ENCODE results near the gene ETNK1.

Gene ETNK1

DNA sequence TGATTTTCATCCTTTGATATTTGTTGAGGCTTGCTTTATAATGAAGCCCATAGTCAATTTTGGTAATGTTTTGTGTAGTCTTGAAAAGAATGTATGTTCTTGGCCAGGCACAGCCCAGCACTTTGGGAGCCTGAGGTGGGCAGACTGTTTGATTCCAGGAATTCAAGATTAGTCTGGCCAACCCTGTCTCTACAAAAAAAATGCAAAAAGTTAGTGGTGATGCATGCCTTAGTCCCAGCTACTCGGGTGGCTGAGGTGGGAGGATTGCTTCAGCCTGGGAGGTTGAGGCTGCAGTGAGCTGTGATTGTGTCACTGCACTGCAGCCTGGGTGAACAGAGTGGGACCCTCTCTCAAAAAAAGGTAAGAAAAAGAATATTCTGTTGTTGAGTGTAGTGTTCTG, 10.8 kb downstream of the ETNK1 start:
- no peak for DNase-seq

DNA sequence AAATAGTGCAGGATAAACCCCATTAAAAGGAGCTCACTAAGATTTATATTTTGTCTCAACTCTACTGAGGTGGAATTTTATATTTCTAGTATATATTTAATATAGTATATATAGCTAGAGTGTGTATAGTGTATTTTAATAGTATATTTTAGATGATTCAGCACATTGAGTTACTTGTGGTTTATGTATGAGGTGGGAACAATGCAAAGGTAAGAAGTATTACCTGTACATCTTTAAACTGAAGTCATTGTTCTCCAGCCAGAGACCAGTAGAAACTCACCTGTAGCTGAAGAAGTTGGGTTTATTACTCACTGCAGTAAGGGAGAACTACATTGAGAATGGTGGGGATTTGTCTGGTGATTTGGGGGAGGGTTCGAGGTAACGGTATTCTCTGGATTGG, 15.9 kb downstream of the ETNK1 start:
- DNase-seq, result no peak

DNA sequence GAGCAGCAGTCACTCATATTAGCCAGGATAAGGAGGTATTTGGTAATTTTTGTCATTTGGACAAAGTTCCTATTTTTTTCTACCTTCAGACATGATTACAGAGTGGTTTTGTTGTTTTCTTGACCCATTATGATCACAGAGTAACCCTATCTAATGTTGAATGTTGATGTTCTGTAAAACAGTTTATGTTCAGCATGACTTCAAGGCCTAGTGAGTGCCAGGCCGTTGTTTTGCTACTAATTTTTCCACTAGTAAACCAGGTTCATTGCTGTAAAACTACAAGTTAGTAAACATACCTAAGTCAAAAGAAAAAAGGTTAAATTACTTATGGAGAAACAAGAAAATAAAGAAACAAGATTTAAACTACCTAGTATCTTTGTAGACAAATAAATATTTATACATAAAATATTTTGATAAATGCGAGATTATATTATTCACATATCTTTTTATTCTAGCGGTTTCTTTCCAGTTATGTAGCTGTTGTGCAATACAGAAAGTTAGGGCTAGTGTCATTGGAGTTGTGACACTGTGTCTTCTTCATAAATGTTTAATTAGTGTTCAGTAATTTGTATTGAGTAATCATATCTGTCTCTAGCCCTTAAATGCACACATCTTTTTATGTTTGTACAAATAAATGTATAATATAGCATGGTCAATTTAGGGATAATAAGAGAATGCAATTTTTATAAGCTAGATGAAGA, 16.5 kb downstream of the ETNK1 start:
- DNase-seq, result no peak

DNA sequence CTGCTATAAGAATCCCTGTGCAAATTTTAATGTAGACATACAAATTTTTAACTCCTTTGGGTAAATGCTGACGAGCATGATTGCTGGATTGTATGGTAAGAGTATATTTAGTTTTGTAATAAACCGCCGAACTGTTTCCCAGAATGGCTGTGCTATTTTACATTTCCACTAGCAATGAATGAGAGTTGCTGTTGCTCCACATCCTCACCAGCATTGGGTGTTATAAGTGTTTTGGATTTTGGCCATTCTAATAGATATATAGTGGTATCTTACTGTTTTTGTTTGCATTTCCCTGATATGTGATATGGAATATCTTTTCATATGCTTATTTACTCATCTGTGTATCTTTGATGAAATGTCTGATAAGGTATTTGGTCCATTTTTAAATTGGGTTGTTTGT, 23.7 kb downstream of the ETNK1 start:
- DNase-seq, result no peak

DNA sequence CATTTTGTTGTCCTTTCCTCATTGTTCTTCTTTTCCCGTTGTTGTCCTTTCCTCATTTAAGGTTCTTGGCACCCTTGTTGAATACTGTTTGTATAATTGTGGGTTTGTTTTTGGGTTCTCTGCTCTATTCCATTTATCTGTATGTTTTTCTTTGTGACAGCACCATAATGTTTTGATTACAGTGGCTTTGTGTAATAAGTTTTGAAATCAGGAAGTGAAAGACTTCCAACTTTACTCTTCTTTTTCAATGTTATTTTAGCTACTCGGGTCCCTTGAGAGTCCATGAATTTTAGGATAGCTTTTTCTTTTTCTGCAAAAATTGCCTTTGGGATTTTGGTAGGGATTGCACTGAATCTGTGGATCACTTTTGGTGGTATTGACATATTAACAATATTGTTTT, 28.1 kb downstream of the ETNK1 start:
- no peak for DNase-seq

DNA sequence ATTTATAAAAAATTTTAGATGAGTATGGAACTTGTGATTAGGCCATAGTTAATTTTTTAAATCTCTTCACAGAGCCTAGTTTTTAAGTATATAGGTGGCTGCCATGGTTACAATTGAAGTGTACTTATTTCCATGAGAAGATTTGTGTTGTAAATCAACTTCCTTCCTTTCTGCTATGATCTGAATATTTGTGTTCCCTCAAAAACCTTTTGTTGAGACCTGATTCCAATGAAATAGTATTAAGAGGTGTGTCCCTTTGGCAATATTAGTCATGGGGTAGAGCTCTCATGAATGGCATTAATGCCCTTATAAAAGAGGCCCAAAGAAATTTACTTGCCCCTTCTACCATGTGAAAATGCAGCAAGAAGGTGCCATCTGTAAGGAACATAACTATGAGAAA, 28.8 kb downstream of the ETNK1 start:
- DNase-seq, result no peak

DNA sequence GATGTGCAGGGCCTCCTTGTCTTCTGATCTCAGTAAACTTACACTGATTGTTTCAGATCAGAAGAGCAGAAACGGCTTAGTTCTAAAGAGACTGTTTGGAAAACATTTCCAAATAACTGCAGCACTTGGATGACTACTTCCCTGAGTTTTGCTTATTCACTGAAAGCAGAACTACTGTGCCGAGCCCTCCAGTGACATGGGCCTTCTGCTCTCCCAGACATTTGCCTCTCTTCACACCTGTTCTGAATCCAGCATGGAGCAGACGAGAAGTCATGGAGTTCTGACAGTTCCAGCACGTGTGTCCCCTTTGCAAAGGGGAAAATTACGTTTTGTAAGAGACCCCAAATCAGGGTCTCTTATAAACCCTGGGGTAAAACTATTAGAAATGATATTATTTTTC, 31.4 kb downstream of the ETNK1 start:
- no peak for DNase-seq

DNA sequence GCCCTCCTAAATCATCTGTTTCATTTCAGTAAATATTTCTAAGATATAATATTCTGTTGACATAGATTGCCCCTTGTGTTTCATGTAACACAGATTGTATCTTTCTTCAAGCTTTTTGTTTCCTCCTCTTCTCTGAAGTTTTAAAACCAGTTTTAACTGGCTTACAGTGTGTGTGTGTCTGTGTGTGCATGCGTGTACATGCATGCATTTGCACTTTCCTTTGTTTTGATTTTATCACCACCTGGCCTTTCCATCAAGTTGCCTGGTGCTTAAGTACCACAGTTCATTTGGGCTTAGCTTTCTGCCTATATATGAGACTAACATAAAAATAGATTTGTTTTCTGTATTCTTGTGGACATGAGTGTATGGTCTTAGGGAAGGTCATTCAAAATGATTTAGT, 31.9 kb downstream of the ETNK1 start:
- no peak for DNase-seq

DNA sequence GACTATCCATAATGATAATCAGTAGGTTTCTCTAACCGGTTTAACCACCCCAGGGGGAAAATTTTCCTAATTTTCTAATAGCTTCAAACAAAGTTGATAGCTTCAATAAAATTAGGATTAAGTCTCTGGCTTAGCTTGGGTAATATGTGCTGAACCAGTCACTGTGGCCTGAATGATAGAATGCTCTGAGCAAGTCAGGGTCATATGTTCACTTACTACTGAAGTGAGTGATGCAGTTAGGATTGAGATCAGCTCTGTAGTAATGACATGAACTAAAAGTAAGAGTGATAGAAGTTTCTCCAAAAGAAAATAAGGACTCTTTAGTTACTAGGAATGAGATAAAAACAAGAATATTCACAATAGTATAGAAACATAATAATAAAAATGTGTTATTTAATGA, 32.6 kb downstream of the ETNK1 start:
- no peak for DNase-seq

DNA sequence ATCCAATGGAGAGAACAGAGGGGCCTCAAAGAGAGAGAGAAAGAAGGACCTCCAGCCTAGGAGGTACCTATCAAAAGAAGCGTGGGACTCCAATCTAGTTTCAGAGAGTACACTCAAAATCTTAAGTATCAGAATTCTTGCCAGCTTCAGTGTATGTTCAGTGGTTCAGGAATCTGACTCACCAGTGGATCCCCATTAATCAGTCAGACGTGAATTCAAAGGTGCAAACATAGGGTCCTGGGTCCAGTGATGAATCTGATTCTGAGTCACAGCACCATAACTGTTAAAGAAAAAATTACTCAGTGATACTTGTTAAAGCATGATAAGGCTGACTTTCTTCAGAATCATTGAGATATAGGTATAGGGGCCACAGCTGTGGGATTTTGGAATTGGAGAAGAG, 33.2 kb downstream of the ETNK1 start:
- no peak for DNase-seq

DNA sequence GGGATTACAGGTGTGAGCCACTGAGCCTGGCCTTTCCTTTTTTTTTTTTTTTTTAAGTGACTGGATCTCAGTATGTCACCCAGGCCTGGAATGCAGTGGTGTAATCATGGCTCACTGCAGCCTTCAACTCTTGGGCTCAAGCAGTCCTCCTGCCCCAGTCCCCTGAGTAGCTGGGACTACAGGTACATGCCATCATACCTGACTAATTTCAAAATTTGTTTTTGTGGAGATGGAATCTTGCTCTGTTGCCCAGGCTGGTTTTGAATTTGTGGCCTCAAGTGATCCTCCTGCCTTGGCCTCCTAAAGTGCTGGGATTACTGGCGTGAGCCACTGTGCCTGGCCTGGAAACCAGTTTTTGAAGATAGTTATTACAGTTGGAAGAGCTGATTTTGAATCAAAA, 37.4 kb downstream of the ETNK1 start:
- DNase-seq, result no peak

DNA sequence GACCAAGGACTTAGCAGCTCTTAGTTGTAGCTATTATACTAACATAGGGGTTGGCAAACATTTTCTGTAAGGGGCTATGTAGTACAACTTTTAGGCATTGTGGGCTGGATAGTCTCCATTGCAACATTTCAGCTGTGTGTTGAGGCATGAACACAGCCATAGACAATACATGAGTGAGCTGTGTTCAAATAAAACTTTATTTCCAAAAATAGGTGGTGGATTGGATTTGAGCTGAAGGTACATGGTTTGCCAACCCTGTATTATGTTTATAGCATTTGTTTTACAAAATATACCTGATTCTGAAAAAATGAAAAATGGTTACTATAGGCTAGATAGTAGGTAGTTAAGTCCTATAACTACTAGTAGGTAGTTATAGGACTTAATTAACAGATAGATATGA, 40.5 kb downstream of the ETNK1 start:
- DNase-seq, result no peak

DNA sequence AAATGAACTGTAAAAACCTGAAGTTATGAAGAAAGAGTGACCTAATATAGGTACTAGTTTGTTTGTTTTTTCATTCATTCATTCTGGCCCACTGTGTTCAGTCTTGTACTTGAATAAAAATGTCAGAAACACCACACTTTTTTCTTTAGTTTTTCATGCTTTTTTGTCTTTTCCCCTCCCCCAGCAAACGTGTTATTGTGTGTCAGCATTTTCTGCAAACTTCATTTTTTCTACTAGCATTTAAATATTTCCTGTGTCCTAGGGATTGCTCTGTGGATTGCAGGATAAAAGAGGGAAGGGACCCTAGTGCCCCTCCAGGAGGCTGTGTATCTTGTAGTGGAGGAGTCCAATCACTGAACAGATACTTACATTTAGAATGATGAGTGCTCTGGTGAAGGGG, 42.2 kb downstream of the ETNK1 start:
- no peak for DNase-seq

DNA sequence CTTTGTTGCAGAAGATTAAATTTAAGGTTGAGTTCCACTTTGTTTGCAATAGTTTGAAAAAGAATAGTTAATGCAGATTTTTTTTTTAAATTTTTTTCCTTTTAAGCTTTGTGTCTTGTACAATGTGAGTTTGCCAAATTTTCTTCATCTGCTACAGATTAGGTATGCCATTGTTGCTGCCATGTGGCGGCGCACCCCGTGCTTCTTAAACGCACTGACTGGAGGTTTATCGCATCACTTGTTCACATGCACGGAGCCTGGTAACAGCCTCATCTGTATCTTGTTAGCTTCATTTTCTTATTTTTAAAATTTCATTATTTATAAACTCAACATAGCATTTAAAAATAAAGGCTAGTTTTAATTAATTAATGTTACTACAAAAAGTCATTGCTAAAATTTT, 43.5 kb downstream of the ETNK1 start:
- no peak for DNase-seq

DNA sequence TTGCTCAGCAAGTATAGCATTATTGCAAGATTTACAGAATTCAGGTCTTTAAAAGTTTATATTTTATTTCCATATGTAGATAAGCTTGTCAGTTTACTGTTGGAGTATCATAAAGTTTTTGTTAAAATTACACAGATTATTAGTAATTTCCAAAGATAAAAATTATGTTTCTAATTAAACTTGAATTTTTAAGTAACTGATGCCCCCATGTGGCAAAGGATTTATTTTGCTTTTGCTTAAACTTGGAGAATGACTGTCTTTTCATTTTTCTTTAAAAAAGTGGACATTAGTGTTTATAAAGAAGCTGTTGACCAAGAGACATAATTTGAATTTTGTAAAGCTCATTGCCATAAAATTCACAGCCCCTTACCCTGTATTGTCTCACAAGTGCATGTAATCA, 45.8 kb downstream of the ETNK1 start:
- no peak for DNase-seq

DNA sequence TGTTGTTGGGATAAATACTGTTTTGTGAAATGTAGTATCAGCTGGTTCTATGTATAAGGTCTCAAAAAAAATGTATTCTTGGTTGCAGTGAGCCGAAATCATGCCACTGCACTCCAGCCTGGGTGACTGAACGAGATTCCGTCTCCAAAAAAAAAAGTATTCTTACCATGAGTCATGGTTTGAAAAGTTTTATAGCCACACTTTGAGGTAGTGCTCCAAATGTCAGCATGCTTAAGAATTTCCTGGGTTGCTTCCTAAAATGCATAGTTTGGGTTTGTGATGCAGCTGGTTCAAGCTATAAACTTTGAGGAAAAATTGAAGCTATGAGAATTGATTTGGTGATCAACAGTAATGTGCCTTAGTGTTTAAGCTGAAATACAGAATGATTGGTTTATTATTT, 48.0 kb downstream of the ETNK1 start:
- DNase-seq, result no peak

DNA sequence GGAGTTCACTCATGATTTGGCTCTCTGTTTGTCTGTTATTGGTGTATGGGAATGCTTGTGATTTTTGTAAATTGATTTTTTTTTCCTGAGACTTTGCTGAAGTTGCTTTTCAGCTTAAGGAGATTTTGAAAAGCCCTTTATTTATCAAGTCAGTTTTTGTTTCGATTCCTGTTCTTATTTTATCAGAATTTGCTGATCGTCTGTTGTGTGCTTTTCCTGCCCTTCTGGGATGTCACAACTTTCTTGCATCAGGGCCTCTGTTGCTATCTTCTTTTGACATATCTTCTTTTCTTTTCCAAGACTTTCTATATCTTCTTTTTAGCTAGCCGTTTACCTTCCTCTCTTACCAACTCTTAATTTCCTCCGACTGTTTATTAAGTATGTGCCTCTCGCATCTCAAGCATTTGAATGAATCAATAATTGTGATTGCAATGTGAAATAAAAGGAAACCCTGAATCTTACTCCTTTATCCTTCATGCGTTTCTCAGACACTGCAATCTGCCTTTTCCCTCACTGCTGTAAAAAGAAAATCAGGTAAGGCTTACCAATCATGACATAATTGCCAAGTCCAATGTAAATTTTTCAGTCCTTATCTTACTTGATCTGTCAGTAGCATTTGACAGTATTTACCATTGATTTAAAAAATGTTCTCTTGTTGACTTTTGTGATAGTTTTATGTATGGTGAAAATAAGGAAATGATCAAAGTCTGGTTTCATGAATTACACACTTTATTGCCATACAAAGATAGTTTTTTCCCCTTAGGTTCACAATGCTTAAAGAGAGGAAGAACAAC, 53.0 kb downstream of the ETNK1 start:
- no peak for DNase-seq

DNA sequence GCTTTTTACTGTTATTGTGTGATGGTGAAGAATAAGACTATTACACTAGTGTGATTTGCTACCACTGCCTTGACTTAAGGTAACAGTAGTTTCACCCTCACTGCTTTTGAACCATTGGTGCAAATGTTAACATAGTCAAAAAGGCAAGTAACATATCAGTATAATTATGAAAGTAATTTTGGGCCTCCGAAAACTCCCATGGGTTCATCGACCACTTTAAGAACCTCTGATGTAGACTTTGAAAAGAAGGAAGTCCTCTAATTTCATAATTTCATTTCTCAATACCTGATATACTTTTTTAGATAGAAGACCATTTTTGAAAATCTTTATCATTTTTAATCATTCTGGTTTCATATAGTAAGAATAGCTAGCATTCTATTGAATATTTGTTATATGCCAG, 57.7 kb downstream of the ETNK1 start:
- no peak for DNase-seq

DNA sequence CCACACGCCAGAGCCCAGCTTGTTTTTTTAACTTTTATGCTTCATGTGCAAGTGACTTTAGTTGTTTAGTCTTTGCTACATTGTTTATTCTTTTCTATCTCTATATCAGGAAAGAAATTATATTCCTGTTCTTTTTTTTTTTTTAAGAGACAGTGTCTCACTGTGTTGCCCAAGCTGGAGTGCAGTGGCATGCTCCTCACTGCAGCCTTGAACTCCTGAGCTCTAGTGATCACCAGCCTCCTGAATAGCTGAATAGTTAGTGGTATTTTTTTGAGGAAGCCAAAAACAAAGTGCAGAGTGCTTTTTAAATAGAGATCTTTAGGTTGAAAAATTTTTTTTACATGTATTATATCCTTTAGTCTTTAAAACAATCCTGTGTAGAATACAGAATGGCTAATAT, 58.2 kb downstream of the ETNK1 start:
- DNase-seq, result no peak

DNA sequence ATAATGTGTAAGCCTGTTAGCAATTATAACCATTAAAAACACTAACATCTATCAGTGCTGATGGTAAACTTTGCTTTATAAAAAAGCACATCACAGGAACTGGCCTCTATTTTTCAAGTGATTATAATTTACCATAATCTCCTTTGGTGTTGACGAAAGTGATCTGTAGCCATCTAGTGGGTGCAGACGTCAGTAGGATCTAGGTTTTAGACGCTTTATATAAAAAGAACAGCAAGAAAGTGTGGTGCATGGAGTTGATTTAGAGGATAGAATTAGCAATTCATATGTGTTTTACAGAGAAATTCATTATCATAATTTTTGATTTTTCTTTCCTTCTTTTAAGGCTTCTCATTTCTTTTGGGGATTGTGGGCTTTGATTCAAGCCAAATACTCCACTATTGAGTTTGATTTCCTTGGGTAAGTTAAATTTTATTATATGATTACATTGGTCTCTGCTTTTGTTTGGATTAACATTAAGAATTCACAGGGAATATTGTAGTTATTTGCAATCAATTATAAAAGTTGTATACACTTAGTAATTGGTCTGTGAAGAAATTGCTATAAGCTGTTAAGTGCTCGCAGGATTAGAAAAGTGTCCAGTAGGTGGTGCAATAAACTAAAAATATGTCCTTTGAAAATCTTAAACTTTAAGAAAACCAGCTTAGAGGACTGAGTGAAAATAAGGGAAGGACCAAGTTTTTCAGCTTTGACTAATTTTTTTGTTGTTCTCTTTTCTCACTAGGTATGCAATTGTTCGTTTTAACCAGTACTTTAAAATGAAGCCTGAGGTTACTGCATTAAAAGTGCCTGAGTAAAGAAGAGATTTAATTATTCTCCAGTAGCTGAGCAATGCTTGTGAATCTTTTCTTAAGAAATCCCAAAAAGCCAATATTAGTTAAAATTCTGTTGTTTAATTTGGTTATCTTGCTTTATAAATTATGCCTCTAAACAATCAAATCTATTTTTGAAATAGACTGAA, 59.5 kb downstream of the ETNK1 start:
- peak; percentile 6 for DNase-seq

DNA sequence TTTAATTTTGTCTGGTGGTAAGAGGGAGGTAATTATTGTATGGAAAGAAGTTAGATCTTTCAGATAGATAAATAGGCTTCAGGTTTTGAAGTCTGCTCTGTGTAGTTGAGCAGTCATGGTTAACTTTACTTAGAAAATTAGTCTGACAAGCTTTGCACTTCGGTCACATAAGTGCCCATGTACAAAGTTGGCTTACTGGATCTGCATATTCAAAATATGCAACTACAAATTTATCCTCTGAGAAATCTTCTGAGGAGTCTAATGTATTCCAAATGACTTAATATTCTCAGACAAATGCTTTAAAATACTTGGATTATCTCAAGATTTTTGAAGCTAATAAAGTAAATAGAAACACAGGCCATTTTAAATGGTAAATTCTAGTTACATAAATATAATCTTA, 61.2 kb downstream of the ETNK1 start:
- no peak for DNase-seq

DNA sequence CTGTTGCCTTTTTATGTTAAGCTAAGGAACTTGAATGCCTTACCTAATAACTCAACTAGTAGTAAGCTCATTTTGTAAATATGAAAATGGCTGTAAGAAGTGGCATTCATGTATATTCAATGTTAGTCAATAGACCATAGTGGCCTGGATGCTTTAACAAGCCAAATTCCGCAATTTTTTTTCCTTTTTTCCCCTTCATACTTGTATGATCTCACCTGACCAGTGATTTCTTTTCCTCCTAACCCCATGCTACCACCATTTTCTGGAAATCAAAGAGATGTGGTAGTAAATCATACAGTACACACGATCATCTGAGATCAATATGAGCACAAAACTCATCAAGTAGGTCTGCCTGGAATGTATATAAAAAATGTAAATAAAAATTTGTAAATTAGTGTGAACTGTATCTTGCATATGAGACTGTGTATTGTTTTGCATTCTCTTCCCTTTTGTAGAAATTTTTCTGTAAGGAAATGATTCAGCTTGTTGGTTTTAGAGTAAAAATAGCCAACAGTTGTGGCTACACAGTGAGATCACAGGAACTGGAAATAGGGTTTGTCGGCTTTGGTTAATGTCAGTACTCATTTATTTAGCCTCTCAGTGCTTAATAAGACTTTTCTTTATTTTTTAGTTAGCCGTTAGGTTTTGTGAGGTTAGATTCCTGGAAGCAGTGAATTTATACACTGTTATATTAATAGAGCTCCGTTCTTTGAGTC, 62.5 kb downstream of the ETNK1 start:
- no peak for DNase-seq

DNA sequence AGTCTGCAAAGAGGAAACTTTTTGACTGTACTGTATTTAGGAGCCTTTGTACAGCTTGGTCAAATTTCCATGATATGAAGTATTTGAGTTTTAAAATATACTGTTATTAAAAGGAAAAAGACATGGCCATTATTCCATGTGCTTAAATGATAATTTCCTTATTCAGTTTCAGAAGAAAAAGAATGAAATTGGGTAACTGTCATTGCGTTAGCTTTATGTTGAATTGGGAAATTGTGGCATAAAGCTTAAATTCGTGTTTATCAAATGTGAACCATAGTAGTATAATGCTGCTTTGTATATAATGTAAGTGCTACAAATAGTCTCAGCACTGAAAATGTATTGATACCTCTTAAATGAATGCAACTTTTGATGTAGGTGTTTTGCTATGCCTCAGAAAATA, 64.9 kb downstream of the ETNK1 start:
- no peak for DNase-seq
